WTC11 (cell line): ENCODE results near the gene FKBP1A. TPM values are rescaled to one million over a fixed set of nuclear protein-coding genes. Genes with fewer than 3 reads are reported as not detected.

ENCODE experiments used
- ATAC-seq: fragments of 200-7000 bp; cut with Tn5 transposase; 2 replicates; pipeline ENCODE4 v1.10.0; 2021; ENCODE audit warnings: mild to moderate bottlenecking, moderate library complexity
- CTCF ChIA-PET: fragments of 300-600 bp; sonication (Branson Sonifier 250); formaldehyde crosslinking; loops from one replicate; lab custom pipeline; 2021; ENCODE audit warnings: antibody characterized with exemption; lab: Charles Lee
- POLR2A ChIA-PET: fragments of 350-600 bp; sonication (Branson Sonifier 250); formaldehyde crosslinking; loops from one replicate; lab custom pipeline; 2021; ENCODE audit warnings: antibody characterized with exemption; lab: Charles Lee
- DNase-seq: peaks from one replicate; pipeline ENCODE4 v3.0.0; 2021; ENCODE audit warnings: low spot score
- H3K27ac Mint-ChIP-seq: 2 replicates; pipeline ENCODE4 v1.8.0; 2021; ENCODE audit warnings: mixed read lengths
- H3K27me3 Mint-ChIP-seq: 2 replicates; pipeline ENCODE4 v1.8.0; 2021; ENCODE audit warnings: low read depth, mild to moderate bottlenecking, moderate library complexity, mixed read lengths
- H3K36me3 Mint-ChIP-seq: 2 replicates; pipeline ENCODE4 v1.8.0; 2021; ENCODE audit warnings: mixed read lengths
- H3K4me1 Mint-ChIP-seq: 2 replicates; pipeline ENCODE4 v1.8.0; 2022; ENCODE audit warnings: mixed read lengths
- H3K4me3 Mint-ChIP-seq: 2 replicates; pipeline ENCODE4 v1.8.0; 2021; ENCODE audit warnings: mild to moderate bottlenecking, moderate library complexity, mixed read lengths
- H3K9me3 Mint-ChIP-seq: 2 replicates; pipeline ENCODE4 v1.8.0; 2021; ENCODE audit warnings: mixed read lengths
- CREB1 ChIP-seq: sonication (generic); formaldehyde crosslinking; IDR thresholded peaks from 2 replicates; pipeline ENCODE4 v1.8.0; 2023; ENCODE audit warnings: mild to moderate bottlenecking, missing genetic modification reagents
- CREM ChIP-seq: sonication (generic); formaldehyde crosslinking; IDR thresholded peaks from 2 replicates; pipeline ENCODE4 v1.8.1; 2022; ENCODE audit warnings: mild to moderate bottlenecking, missing genetic modification reagents, moderate library complexity
- E2F1 ChIP-seq: sonication (generic); formaldehyde crosslinking; IDR thresholded peaks from 2 replicates; pipeline ENCODE4 v1.8.0; 2022; ENCODE audit warnings: mild to moderate bottlenecking, missing genetic modification reagents
- FOXK1 ChIP-seq: sonication (generic); formaldehyde crosslinking; IDR thresholded peaks from 2 replicates; pipeline ENCODE4 v1.8.0; 2022; ENCODE audit warnings: mild to moderate bottlenecking, moderate library complexity, missing genetic modification reagents
- GABPB1 ChIP-seq: sonication (generic); formaldehyde crosslinking; IDR thresholded peaks from 2 replicates; pipeline ENCODE4 v1.8.1; 2023; ENCODE audit warnings: mild to moderate bottlenecking, missing genetic modification reagents
- HMGA2 ChIP-seq: fragments of 250-450 bp; sonication (Bioruptor Pico); IDR thresholded peaks from 2 replicates; pipeline ENCODE4 v1.4.0; 2021; ENCODE audit warnings: mild to moderate bottlenecking, moderate library complexity
- JUN ChIP-seq: sonication (generic); formaldehyde crosslinking; IDR thresholded peaks from 2 replicates; pipeline ENCODE4 v1.8.0; 2023; ENCODE audit warnings: mild to moderate bottlenecking, missing genetic modification reagents
- KAT7 ChIP-seq: sonication (generic); formaldehyde crosslinking; IDR thresholded peaks from 2 replicates; pipeline ENCODE4 v1.8.1; 2023; ENCODE audit warnings: missing genetic modification reagents, mild to moderate bottlenecking, borderline replicate concordance
- NFE2L1 ChIP-seq: sonication (generic); formaldehyde crosslinking; IDR thresholded peaks from 2 replicates; pipeline ENCODE4 v1.8.1; 2023; ENCODE audit warnings: missing genetic modification reagents
- NFYB ChIP-seq: sonication (generic); formaldehyde crosslinking; conservative IDR thresholded peaks from 2 replicates; pipeline ENCODE4 v1.8.0; 2022; ENCODE audit warnings: low read depth, missing genetic modification reagents
- NR1H2 ChIP-seq: sonication (generic); formaldehyde crosslinking; IDR thresholded peaks from 2 replicates; pipeline ENCODE4 v1.9.0; 2021; ENCODE audit warnings: mild to moderate bottlenecking, moderate library complexity, missing genetic modification reagents
- OVOL2 ChIP-seq: fragments of 250-450 bp; sonication (Bioruptor Pico); IDR thresholded peaks from 2 replicates; pipeline ENCODE4 v1.9.0; 2021; ENCODE audit warnings: mild to moderate bottlenecking, borderline replicate concordance
- SMAD3 ChIP-seq: sonication (generic); formaldehyde crosslinking; IDR thresholded peaks from 2 replicates; pipeline ENCODE4 v1.8.0; 2022; ENCODE audit warnings: missing genetic modification reagents, mild to moderate bottlenecking, borderline replicate concordance
- SMAD4 ChIP-seq: sonication (generic); formaldehyde crosslinking; IDR thresholded peaks from 2 replicates; pipeline ENCODE4 v1.8.0; 2022; ENCODE audit warnings: mild to moderate bottlenecking, missing genetic modification reagents
- SP1 ChIP-seq: sonication (generic); formaldehyde crosslinking; conservative IDR thresholded peaks from 2 replicates; pipeline ENCODE4 v1.8.1; 2022; ENCODE audit warnings: missing genetic modification reagents
- TCF7 ChIP-seq: sonication (generic); formaldehyde crosslinking; IDR thresholded peaks from 2 replicates; pipeline ENCODE4 v1.8.0; 2022; ENCODE audit warnings: mild to moderate bottlenecking, low read depth, missing genetic modification reagents, moderate library complexity
- TEAD4 ChIP-seq: sonication (generic); formaldehyde crosslinking; IDR thresholded peaks from 2 replicates; pipeline ENCODE4 v1.8.0; 2022; ENCODE audit warnings: mild to moderate bottlenecking, missing genetic modification reagents
- ZBTB21 ChIP-seq: sonication (generic); formaldehyde crosslinking; IDR thresholded peaks from 2 replicates; pipeline ENCODE4 v1.8.1; 2023; ENCODE audit warnings: mild to moderate bottlenecking, missing genetic modification reagents, borderline replicate concordance
- ZNF121 ChIP-seq: sonication (generic); formaldehyde crosslinking; IDR thresholded peaks from 2 replicates; pipeline ENCODE4 v1.8.0; 2023; ENCODE audit warnings: missing genetic modification reagents
- ZNF138 ChIP-seq: sonication (generic); formaldehyde crosslinking; conservative IDR thresholded peaks from 2 replicates; pipeline ENCODE4 v1.8.1; 2022; ENCODE audit warnings: mild to moderate bottlenecking, moderate library complexity, missing genetic modification reagents
- ZNF263 ChIP-seq: sonication (generic); formaldehyde crosslinking; IDR thresholded peaks from 2 replicates; pipeline ENCODE4 v1.8.1; 2022; ENCODE audit warnings: low read depth, mild to moderate bottlenecking, moderate library complexity, missing genetic modification reagents
- ZNF281 ChIP-seq: sonication (generic); formaldehyde crosslinking; IDR thresholded peaks from 2 replicates; pipeline ENCODE4 v1.8.0; 2023; ENCODE audit warnings: mild to moderate bottlenecking, missing genetic modification reagents
- ZNF425 ChIP-seq: fragments of 250-450 bp; sonication (Bioruptor Pico); conservative IDR thresholded peaks from 2 replicates; pipeline ENCODE4 v1.9.0; 2021; ENCODE audit warnings: mild to moderate bottlenecking
- ZNF671 ChIP-seq: fragments of 250-450 bp; sonication (Bioruptor Pico); IDR thresholded peaks from 2 replicates; pipeline ENCODE4 v1.8.0; 2021; ENCODE audit warnings: mild to moderate bottlenecking
- total RNA-seq: library from RNA; stranded (reverse); gene quantifications from 3 replicates; pipeline ENCODE4 v1.2.3, GENCODE V29; 2021

The FKBP1A gene
- total RNA-seq, 1 experiment from 2014 or later = 218 TPM

- POLR2A ChIA-PET = no interaction called here
Observed at GRCh38 chr20:1405801-1406200, 12.9 kb upstream of the FKBP1A start.

GRCh38 chr20:1403624-1404023 is 10.8 kb upstream of the FKBP1A start:
- TF ChIP-seq SP1 (CRISPR knock-in tag) (no peak), TEAD4 (no peak), JUN (CRISPR knock-in tag) (no peak), NR1H2 (CRISPR knock-in tag) (no peak), GABPB1 (CRISPR knock-in tag) (no peak), SMAD4 (CRISPR knock-in tag) (no peak), E2F1 (CRISPR knock-in tag) (no peak), NFE2L1 (CRISPR knock-in tag) (no peak), ZNF425 (no peak), SMAD3 (CRISPR knock-in tag) (no peak), ZNF263 (CRISPR knock-in tag) (no peak), CREM (CRISPR knock-in tag) (no peak)
- DNase-seq (no peak), ATAC-seq (no peak)
- Mint-ChIP-seq H3K27ac (no peak overlapping the region), H3K4me3 (no peak overlapping the region), H3K9me3 (peaks cover 23% of the 10 kb centered on the region), H3K36me3 (no peaks in the 10 kb centered on the region), H3K4me1 (peaks cover 21% of the 10 kb centered on the region), H3K27me3 (peaks cover 30% of the 10 kb centered on the region)
- POLR2A ChIA-PET = no interaction called here
- CTCF ChIA-PET = no interaction called here

More at GRCh38 chr20:1405801-1406200, 12.9 kb upstream of the FKBP1A start:
- TF ChIP-seq OVOL2 (CRISPR knock-in tag) (no peak), FOXK1 (CRISPR knock-in tag) (no peak)
- CTCF ChIA-PET = no interaction called here
- Mint-ChIP-seq H3K9me3 (peaks cover 26% of the 10 kb centered on the region), H3K4me1 (no peaks in the 10 kb centered on the region), H3K4me3 (no peak overlapping the region), H3K36me3 (no peaks in the 10 kb centered on the region), H3K27ac (no peak overlapping the region), H3K27me3 (peaks cover 33% of the 10 kb centered on the region)
- no peak for ATAC-seq
- DNase-seq = no peak

GRCh38 chr20:1402149-1402548 is 9.3 kb upstream of the FKBP1A start:
- no peak for ATAC-seq
- Mint-ChIP-seq H3K27ac (no peak overlapping the region), H3K4me1 (peaks cover 26% of the 10 kb centered on the region), H3K4me3 (no peak overlapping the region), H3K36me3 (no peaks in the 10 kb centered on the region), H3K9me3 (peaks cover 21% of the 10 kb centered on the region), H3K27me3 (peaks cover 41% of the 10 kb centered on the region)
- CTCF ChIA-PET = no interaction called here
- DNase-seq = no peak
- TF ChIP-seq JUN (CRISPR knock-in tag) = no peak
- TF ChIP-seq ZNF121 = no peak
- no peak for TF ChIP-seq CREM (CRISPR knock-in tag)
- no peak for TF ChIP-seq NFYB (CRISPR knock-in tag)
- no peak for TF ChIP-seq HMGA2 (CRISPR knock-in tag)
- TF ChIP-seq NR1H2 (CRISPR knock-in tag) = no peak
- no peak for TF ChIP-seq ZNF671 (CRISPR knock-in tag)
- no peak for TF ChIP-seq ZBTB21 (CRISPR knock-in tag)
- TF ChIP-seq ZNF138 (CRISPR knock-in tag) = no peak
- no peak for TF ChIP-seq TCF7 (CRISPR knock-in tag)
- TF ChIP-seq KAT7 (CRISPR knock-in tag) = no peak
- TF ChIP-seq ZNF281 (CRISPR knock-in tag) = no peak
- no peak for TF ChIP-seq CREB1 (CRISPR knock-in tag)
- TF ChIP-seq, all 79 proteins: peak for 0
- POLR2A ChIA-PET = interaction anchor here (1.4 kb wide), 1 partner anchor 9 kb away, joined by 4 read pairs; no protein-coding TSS in a partner anchor
